ENCODE results near the gene SAA4.

GRCh38 chr11:18188796-18189195, 47.8 kb downstream of the SAA4 start:
- TF ChIP-seq CTCF (IDR thresholded peaks at IDR 0.05; ENCODE audit: borderline replicate concordance, extremely low read depth, low read length, poor library complexity, severe bottlenecking) (no peak), EZH2 (IDR thresholded peaks at IDR 0.05; ENCODE audit: borderline replicate concordance, low read depth, low read length, severe bottlenecking) (no peak)

Measured in DND-41 (cell line).